HG03520 (cell line): ENCODE data around the gene P3H3.

Experiments
- ATAC-seq: cut with Tn5 transposase; IDR thresholded peaks from one replicate; pipeline ENCODE4 v1.9.1; 2021; ENCODE audit warnings: mild to moderate bottlenecking, moderate library complexity; ENCODE audit not compliant: unreplicated experiment

Gene P3H3

GRCh38 chr12:6842075-6842474 is 13.9 kb downstream of the P3H3 start:
- ATAC-seq, result no peak

- no peak for ATAC-seq
Observed at GRCh38 chr12:6843118-6843902, 15.1 kb downstream of the P3H3 start.

- no peak for ATAC-seq
Observed at GRCh38 chr12:6845395-6845794, 17.2 kb downstream of the P3H3 start.

- ATAC-seq, result no peak
Observed at GRCh38 chr12:6846316-6846869, 18.2 kb downstream of the P3H3 start.

GRCh38 chr12:6847676-6848075 is 19.5 kb downstream of the P3H3 start:
- no peak for ATAC-seq

- no peak for ATAC-seq
Observed at GRCh38 chr12:6849427-6849826, 21.2 kb downstream of the P3H3 start.

GRCh38 chr12:6849976-6850560 is 21.9 kb downstream of the P3H3 start:
- no peak for ATAC-seq

GRCh38 chr12:6850796-6851152 is 22.6 kb downstream of the P3H3 start:
- ATAC-seq, result no peak

- ATAC-seq, result peak; percentile 51
Observed at GRCh38 chr12:6851153-6851920, 23.1 kb downstream of the P3H3 start, which contains the start of gene CDCA3. Gene CDCA3, minus strand, starts transcription at chr12:6851286. Its CDS starts 334 bp downstream, at chr12:6850952.

GRCh38 chr12:6851921-6852650 is 23.9 kb downstream of the P3H3 start, which contains the start of gene USP5:
Gene USP5, plus strand, starts transcription at chr12:6852150. Its CDS starts 30 bp downstream, at chr12:6852180.
- ATAC-seq, result peak; percentile 61

- no peak for ATAC-seq
Observed at GRCh38 chr12:6852651-6853354, 24.6 kb downstream of the P3H3 start.

- ATAC-seq, result no peak
Observed at GRCh38 chr12:6853626-6854025, 25.4 kb downstream of the P3H3 start.

- no peak for ATAC-seq
Observed at GRCh38 chr12:6854036-6854435, 25.8 kb downstream of the P3H3 start.

- no peak for ATAC-seq
Observed at GRCh38 chr12:6855322-6855721, 27.1 kb downstream of the P3H3 start.

GRCh38 chr12:6858799-6859198 is 30.6 kb downstream of the P3H3 start:
- ATAC-seq, result no peak

- ATAC-seq, result no peak
Observed at GRCh38 chr12:6860116-6860515, 31.9 kb downstream of the P3H3 start.

GRCh38 chr12:6860942-6861341 is 32.7 kb downstream of the P3H3 start:
- ATAC-seq, result no peak

- ATAC-seq, result no peak
Observed at GRCh38 chr12:6861391-6861790, 33.2 kb downstream of the P3H3 start.

- no peak for ATAC-seq
Observed at GRCh38 chr12:6863033-6863432, 34.8 kb downstream of the P3H3 start.
